Lung (tissue), 12 donors: ENCODE results near the gene MAG. TPM values are rescaled to one million over a fixed set of nuclear protein-coding genes. Genes with fewer than 3 reads are reported as not detected.

Experiments used
- ATAC-seq: fragments of 200-7000 bp; cut with Tn5 transposase; one replicate; pipeline ENCODE4 v1.9.1; 2020; ENCODE audit warnings: moderate number of reproducible peaks; ENCODE audit not compliant: insufficient read depth, low FRiP score
- DNase-seq, 3 donors: peaks; one replicate each; pipeline ENCODE4 v3.0.0-alpha.2; 2013 to 2017
- H3K27ac ChIP-seq, 2 donors: one replicate each; pipeline ENCODE4 v1.5.1; 2013; ENCODE audit warnings: mild to moderate bottlenecking in 2 of 2, moderate library complexity in 2 of 2, control low read depth in 1 of 2, inconsistent platforms in 1 of 2, low read depth in 1 of 2, low read length in 1 of 2
- H3K27me3 ChIP-seq, 3 donors: one replicate each; pipeline ENCODE4 v1.5.1; 2013; ENCODE audit warnings: low read length in 2 of 3; ENCODE audit not compliant: control insufficient read depth in 3 of 3, insufficient read depth in 3 of 3
- H3K36me3 ChIP-seq, 4 donors: one replicate each; pipeline ENCODE4 v1.5.1; 2013; ENCODE audit warnings: low read length in 4 of 4, mild to moderate bottlenecking in 1 of 4, moderate library complexity in 1 of 4; ENCODE audit not compliant: control insufficient read depth in 4 of 4, insufficient read depth in 4 of 4
- H3K4me1 ChIP-seq, 5 donors: one replicate each; pipeline ENCODE4 v1.5.1; 2013; ENCODE audit warnings: low read length in 5 of 5, mild to moderate bottlenecking in 2 of 5, moderate library complexity in 1 of 5; ENCODE audit not compliant: control insufficient read depth in 5 of 5, insufficient read depth in 5 of 5
- H3K4me3 ChIP-seq: one replicate; pipeline ENCODE4 v1.5.1; 2013; ENCODE audit warnings: mild to moderate bottlenecking, control low read depth, moderate library complexity
- H3K9ac ChIP-seq, 2 donors: one replicate each; pipeline ENCODE4 v1.5.1; 2013; ENCODE audit warnings: low read length in 2 of 2, control low read depth in 1 of 2; ENCODE audit not compliant: insufficient read depth in 1 of 2
- H3K9me3 ChIP-seq, 4 donors: one replicate each; pipeline ENCODE4 v1.5.1; 2013; ENCODE audit warnings: low read length in 3 of 4, mild to moderate bottlenecking in 1 of 4, moderate library complexity in 1 of 4; ENCODE audit not compliant: control insufficient read depth in 4 of 4, insufficient read depth in 3 of 4
- CTCF ChIP-seq: IDR thresholded peaks from 2 replicates; pipeline ENCODE4 v1.5.1; 2012; ENCODE audit warnings: mild to moderate bottlenecking; ENCODE audit errors: control extremely low read depth, extremely low read depth
- WGBS, 2 donors: extraction: QIAGEN DNeasy Blood & Tissue Kit; methylation state at CpG; one replicate each; pipeline ENCODE4 v1.1.7; 2013; 5-methylcytosine and 5-hydroxymethylcytosine counted together
- polyA plus RNA-seq, 2 donors: library from polyadenylated mRNA; stranded (reverse); fragments of 200-250 nt; gene quantifications; one replicate each; pipeline ENCODE4 v1.2.1, GENCODE V29; 2013
- total RNA-seq, 2 donors: library from RNA; depleted of rRNA in 1 of 2; stranded (reverse); fragments of >200 nt in 1 of 2; gene quantifications; one replicate each; pipeline ENCODE4 v1.2.1, GENCODE V29; 2014 to 2021
- donor health status: control.
- donor health status: control.
- donor health status: Bipolar disorder and iron deficiency.
- donor health status: healthy.
- donor health status: DM: yes; HTN: yes; CAD: no.

The MAG gene
- total and polyA plus RNA-seq, 4 donors = 0.08 to 8.8 (median 1.9) TPM

GRCh38 chr19:35329323-35329722 is 37.4 kb downstream of the MAG start:
- no peak for DNase-seq
- 79 to 81% methylated on average over 4 of the region's 4 CpGs for WGBS, 2 donors
- ATAC-seq = no peak
- peaks cover 0 to 3% (median 0%) of the 10 kb centered on the region in 4 donors for H3K36me3 ChIP-seq
- TF ChIP-seq CTCF = no peak
- H3K27me3 ChIP-seq = no peaks in the 10 kb centered on the region
- H3K9ac ChIP-seq = no peak overlapping the region
- no peaks in the 10 kb centered on the region for H3K4me1 ChIP-seq
- no peak overlapping the region for H3K27ac ChIP-seq
- no peak overlapping the region for H3K4me3 ChIP-seq
- no peaks in the 10 kb centered on the region for H3K9me3 ChIP-seq

DNA sequence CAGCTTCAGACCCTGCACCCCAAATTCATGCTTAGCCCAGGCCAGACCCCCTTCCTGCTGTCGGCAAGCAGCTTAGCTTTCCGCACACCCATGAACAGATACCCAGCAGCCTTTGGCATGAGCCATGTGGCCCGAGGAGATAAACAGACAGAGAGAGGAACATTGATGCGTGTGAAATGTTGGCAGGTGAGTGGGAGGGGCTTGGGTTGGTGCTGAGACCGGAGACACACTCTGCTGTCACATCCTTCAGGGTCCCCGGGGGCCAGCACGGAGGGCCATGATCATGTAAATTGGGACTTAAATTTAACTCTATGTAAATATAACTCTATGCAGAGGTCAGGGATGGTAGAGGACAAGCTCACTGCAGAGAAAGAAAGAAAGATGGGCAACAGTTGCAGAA is 38.5 kb downstream of the MAG start:
- Histone ChIP-seq H3K4me1 (no peaks in the 10 kb centered on the region), H3K27ac (no peak overlapping the region), H3K36me3 (peaks cover 0 to 3% (median 0%) of the 10 kb centered on the region in 4 donors), H3K4me3 (no peak overlapping the region), H3K9me3 (no peaks in the 10 kb centered on the region), H3K9ac (no peak overlapping the region), H3K27me3 (no peaks in the 10 kb centered on the region)
- 72 to 82% methylated on average over 7 of the region's 7 CpGs for WGBS, 2 donors
- ATAC-seq (no peak), DNase-seq (no peak)
- TF ChIP-seq CTCF = no peak

GRCh38 chr19:35331551-35332214 is 39.7 kb downstream of the MAG start:
- DNase-seq (no peak), ATAC-seq (no peak)
- 87 to 92% methylated on average over 14 of the region's 14 CpGs for WGBS, 2 donors
- H3K27ac ChIP-seq = no peak overlapping the region
- H3K27me3 ChIP-seq = no peaks in the 10 kb centered on the region
- no peaks in the 10 kb centered on the region for H3K4me1 ChIP-seq
- H3K9me3 ChIP-seq = no peaks in the 10 kb centered on the region
- no peak overlapping the region for H3K9ac ChIP-seq
- H3K4me3 ChIP-seq = no peak overlapping the region
- peaks cover 0 to 3% (median 0%) of the 10 kb centered on the region in 4 donors for H3K36me3 ChIP-seq
- no peak for TF ChIP-seq CTCF

GRCh38 chr19:35332817-35333216 is 40.9 kb downstream of the MAG start:
- no peak for TF ChIP-seq CTCF
- WGBS, 2 donors = 32 to 51% methylated on average over 12 of the region's 12 CpGs
- no peak for ATAC-seq

More at GRCh38 chr19:35332817-35333216, 40.9 kb downstream of the MAG start:
- no peak overlapping the region for H3K4me3 ChIP-seq
- no peaks in the 10 kb centered on the region for H3K27me3 ChIP-seq
- peaks cover 0 to 5% (median 0%) of the 10 kb centered on the region in 4 donors for H3K36me3 ChIP-seq
- no peak for DNase-seq
- H3K9me3 ChIP-seq = no peaks in the 10 kb centered on the region
- H3K9ac ChIP-seq = no peak overlapping the region
- H3K27ac ChIP-seq = no peak overlapping the region
- no peaks in the 10 kb centered on the region for H3K4me1 ChIP-seq
